ENCODE measurements around the gene AKR1D1.
"Not testable (repeated sequence)": the region's sequence is repeated elsewhere in the genome, so short reads cannot be mapped to it uniquely, and the experiment has no call there.

Gene AKR1D1

DNA sequence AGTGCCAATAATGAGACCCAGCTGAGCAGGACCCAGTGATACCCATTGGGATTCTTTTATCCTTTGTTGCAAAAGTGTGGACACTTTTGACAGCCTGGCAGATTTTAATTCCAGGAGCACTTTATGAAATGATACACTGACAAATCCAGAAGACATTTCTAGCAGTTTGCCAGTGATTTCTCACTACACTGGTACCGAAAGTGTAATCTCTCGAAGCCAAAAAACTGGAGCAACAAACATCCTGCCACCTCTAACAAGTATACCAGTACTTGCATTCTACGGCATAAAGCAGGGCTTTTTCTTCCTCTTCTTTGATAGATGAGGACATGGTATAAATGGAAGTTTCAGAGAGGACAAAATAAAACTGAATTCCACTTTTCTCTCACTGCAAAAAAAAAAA is 28.4 kb upstream of the AKR1D1 start:
- Histone ChIP-seq H3K4me3 (ENCODE audit: low read depth in 1 of 2, low read length in 1 of 2) (no peak overlapping the region), H3K4me1 (ENCODE audit: control insufficient read depth in 1 of 2, insufficient read depth in 1 of 2, low read depth in 1 of 2, low read length in 1 of 2) (no peaks in the 10 kb centered on the region), H3K27ac (no peak overlapping the region), H3K27me3 (no peaks in the 10 kb centered on the region), H3K36me3 (no peaks in the 10 kb centered on the region), H3K9me3 (no peaks in the 10 kb centered on the region)
- TF ChIP-seq, protein P1, sequence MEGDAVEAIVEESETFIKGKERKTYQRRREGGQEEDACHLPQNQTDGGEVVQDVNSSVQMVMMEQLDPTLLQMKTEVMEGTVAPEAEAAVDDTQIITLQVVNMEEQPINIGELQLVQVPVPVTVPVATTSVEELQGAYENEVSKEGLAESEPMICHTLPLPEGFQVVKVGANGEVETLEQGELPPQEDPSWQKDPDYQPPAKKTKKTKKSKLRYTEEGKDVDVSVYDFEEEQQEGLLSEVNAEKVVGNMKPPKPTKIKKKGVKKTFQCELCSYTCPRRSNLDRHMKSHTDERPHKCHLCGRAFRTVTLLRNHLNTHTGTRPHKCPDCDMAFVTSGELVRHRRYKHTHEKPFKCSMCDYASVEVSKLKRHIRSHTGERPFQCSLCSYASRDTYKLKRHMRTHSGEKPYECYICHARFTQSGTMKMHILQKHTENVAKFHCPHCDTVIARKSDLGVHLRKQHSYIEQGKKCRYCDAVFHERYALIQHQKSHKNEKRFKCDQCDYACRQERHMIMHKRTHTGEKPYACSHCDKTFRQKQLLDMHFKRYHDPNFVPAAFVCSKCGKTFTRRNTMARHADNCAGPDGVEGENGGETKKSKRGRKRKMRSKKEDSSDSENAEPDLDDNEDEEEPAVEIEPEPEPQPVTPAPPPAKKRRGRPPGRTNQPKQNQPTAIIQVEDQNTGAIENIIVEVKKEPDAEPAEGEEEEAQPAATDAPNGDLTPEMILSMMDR (IDR thresholded peaks at IDR 0.05), result no peak

DNA sequence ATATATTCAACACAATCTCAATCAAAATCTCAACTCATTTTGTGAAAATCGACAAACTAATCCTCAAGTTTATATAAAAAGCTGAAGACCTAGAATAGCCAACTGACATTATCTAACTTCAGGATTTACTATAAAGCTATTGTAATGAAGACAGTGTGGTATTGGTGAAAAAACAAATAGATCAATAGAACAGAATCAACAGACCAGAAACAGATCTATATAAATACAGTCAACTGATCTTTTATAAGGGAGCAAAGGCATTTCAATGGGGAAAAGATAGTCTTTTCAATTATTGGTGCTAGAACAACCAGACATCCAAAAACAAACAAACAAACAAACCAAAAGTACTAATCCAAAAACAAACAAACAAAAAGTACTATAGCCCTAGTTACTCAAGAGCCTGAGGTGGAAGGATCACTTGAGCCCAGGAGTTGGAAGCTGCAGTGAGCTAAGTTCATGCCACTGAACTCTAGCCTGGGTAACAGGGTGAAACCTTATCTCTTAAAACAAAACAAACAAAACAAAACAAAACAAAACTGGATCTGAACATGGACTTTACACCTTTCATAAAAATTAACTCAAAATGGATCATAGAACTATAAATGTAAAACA is 26.6 kb upstream of the AKR1D1 start:
- Histone ChIP-seq H3K9me3 (no peaks in the 10 kb centered on the region), H3K36me3 (no peaks in the 10 kb centered on the region), H3K4me3 (ENCODE audit: low read depth in 1 of 2, low read length in 1 of 2) (no peak overlapping the region), H3K4me1 (ENCODE audit: control insufficient read depth in 1 of 2, insufficient read depth in 1 of 2, low read depth in 1 of 2, low read length in 1 of 2) (no peaks in the 10 kb centered on the region), H3K27ac (no peak overlapping the region), H3K27me3 (no peaks in the 10 kb centered on the region)
- TF ChIP-seq, protein P1 (IDR thresholded peaks at IDR 0.05), result no peak

DNA sequence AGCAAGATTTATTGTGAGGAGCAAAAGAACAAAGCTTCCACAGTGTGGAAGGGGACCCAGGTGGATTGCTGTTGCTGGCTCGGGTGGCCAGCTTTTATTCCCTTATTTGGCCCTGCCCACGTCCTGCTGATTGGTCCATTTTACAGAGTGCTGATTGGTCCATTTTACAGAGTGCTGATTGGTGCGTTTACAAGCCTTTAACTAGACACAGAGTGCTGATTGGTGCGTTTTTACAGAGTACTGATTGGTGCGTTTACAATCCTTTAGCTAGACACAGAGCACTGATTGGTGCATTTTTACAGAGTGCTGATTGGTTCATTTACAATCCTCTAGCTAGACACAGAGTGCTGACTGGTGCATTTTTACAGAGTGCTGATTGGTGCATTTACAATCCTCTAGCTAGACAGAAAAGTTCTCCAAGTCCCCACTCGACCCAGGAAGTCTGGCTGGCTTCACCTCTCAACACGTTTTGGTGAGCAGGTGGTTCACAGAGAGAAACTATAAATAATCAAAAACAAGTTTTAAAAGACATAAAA is 24.5 kb upstream of the AKR1D1 start:
- H3K27ac ChIP-seq; H3K9me3 ChIP-seq; H3K27me3 ChIP-seq; H3K36me3 ChIP-seq; H3K4me1 ChIP-seq (ENCODE audit: control insufficient read depth in 1 of 2, insufficient read depth in 1 of 2, low read depth in 1 of 2, low read length in 1 of 2); H3K4me3 ChIP-seq (ENCODE audit: low read depth in 1 of 2, low read length in 1 of 2): not testable (repeated sequence)

DNA sequence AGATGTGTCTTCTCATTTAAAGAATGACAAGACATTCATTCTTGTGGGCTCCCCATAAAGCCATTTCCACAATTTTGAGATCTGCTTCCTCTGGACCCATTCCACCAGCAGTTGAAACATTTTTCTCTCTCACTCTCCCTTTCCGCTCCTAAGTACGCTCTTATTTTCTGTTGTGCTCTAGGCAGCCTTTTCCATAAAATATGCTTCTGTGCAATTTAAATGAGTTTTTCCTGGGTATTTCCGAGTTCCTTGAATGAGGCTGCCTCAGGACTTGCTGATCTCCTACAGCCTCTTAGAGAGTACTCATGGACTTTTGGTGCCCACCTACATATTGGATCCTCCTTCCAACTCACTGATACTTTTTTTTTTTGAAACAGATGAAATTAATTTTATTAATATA is 23.6 kb upstream of the AKR1D1 start:
- no peak overlapping the region for H3K27ac ChIP-seq
- no peak overlapping the region for H3K4me3 ChIP-seq (ENCODE audit: low read depth in 1 of 2, low read length in 1 of 2)
- H3K27me3 ChIP-seq, result no peaks in the 10 kb centered on the region
- H3K4me1 ChIP-seq (ENCODE audit: control insufficient read depth in 1 of 2, insufficient read depth in 1 of 2, low read depth in 1 of 2, low read length in 1 of 2), result no peaks in the 10 kb centered on the region
- no peaks in the 10 kb centered on the region for H3K9me3 ChIP-seq
- TF ChIP-seq, protein P1 (IDR thresholded peaks at IDR 0.05), result no peak
- no peaks in the 10 kb centered on the region for H3K36me3 ChIP-seq

DNA sequence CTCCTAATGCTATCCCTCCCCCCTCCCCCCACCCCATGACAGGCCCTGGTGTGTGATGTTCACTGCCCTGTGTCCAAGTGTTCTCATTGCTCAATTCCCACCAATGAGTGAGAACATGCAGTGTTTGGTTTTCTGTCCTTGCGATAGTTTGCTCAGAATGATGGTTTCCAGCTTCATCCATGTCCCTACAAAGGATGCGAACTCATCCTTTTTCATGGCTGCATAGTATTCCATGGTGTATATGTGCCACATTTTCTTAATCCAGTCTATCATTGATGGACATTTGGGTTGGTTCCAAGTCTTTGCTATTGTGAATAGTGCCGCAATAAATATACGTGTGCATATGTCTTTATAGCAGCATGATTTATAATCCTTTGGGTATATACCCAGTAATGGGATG is 20.6 kb upstream of the AKR1D1 start:
- not testable (repeated sequence) for H3K4me3 ChIP-seq (ENCODE audit: low read depth in 1 of 2, low read length in 1 of 2); H3K9me3 ChIP-seq; H3K36me3 ChIP-seq; H3K4me1 ChIP-seq (ENCODE audit: control insufficient read depth in 1 of 2, insufficient read depth in 1 of 2, low read depth in 1 of 2, low read length in 1 of 2); H3K27ac ChIP-seq; H3K27me3 ChIP-seq

DNA sequence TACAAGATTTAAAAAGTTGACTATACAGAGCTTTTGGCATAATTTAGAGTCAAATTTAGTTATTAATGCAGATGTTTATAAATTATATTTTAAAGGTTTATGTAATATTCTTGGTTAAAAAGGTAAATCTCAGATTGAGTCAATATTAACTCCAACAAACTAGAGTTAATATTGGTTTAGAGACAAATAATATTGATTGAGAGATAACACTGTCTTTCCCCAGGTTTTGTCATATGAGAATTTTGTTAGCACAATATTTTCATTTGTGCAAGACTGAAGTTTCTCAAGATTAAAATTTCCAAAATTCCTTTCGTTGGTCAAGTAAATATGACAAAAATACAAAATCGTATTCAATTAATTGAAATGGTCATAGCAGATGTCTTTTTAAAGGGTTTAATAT is 12.9 kb upstream of the AKR1D1 start:
- Histone ChIP-seq H3K27me3 (no peaks in the 10 kb centered on the region), H3K4me3 (ENCODE audit: low read depth in 1 of 2, low read length in 1 of 2) (no peak overlapping the region), H3K9me3 (no peaks in the 10 kb centered on the region), H3K36me3 (no peaks in the 10 kb centered on the region), H3K27ac (no peak overlapping the region), H3K4me1 (ENCODE audit: control insufficient read depth in 1 of 2, insufficient read depth in 1 of 2, low read depth in 1 of 2, low read length in 1 of 2) (no peaks in the 10 kb centered on the region)
- TF ChIP-seq, protein P1 (IDR thresholded peaks at IDR 0.05), result no peak

Measured in neutrophil (primary cell).